GM19240 (cell line): ENCODE measurements around the gene CNOT4.
"Not testable (repeated sequence)": the region's sequence is repeated elsewhere in the genome, so short reads cannot be mapped to it uniquely, and the experiment has no call there.

Experiments
- DNase-seq: peaks from one replicate; pipeline ENCODE4 v3.0.0; 2011; ENCODE audit warnings: low spot score; ENCODE audit not compliant: insufficient read length

The CNOT4 gene

GRCh38 chr7:135327458-135327857, 182.4 kb downstream of the CNOT4 start:
- DNase-seq = no peak

- DNase-seq = no peak
Measured at GRCh38 chr7:135326636-135327280, 183.1 kb downstream of the CNOT4 start.

GRCh38 chr7:135322571-135323340, 187.1 kb downstream of the CNOT4 start:
- no peak for DNase-seq

GRCh38 chr7:135321556-135321955, 188.3 kb downstream of the CNOT4 start:
- no peak for DNase-seq

GRCh38 chr7:135320953-135321352, 188.9 kb downstream of the CNOT4 start:
- not testable (repeated sequence) for DNase-seq

- no peak for DNase-seq
Measured at GRCh38 chr7:135320268-135320667, 189.6 kb downstream of the CNOT4 start.

GRCh38 chr7:135317676-135318325, 192.1 kb downstream of the CNOT4 start:
- no peak for DNase-seq

GRCh38 chr7:135316648-135317313, 193.1 kb downstream of the CNOT4 start:
- DNase-seq = no peak

- no peak for DNase-seq
Measured at GRCh38 chr7:135313971-135314370, 195.9 kb downstream of the CNOT4 start.
